ENCODE results near the gene LMCD1.

LMCD1 gene

DNA sequence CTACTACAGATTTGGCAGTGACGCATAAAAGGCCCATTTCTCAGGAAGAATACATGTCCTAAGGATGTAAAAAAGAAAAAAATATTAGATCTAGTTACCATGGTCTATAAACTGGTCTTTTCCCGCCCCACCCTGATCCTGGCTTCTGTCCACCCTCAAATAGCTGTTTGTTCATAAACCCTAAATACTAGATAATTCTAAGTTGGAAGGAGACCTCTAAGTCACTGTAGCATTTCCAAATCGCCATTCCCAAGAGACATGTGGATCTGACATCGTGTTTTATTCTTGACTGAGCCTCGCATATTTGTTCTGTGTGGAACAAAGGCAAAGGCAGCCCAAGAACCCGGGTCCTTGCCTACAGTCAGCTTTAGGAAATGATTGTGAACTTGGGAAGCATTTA lies 49.0 kb downstream of the LMCD1 start:
- no peak for DNase-seq
- intact Hi-C loops (cut with DNase I): no loop called here

DNA sequence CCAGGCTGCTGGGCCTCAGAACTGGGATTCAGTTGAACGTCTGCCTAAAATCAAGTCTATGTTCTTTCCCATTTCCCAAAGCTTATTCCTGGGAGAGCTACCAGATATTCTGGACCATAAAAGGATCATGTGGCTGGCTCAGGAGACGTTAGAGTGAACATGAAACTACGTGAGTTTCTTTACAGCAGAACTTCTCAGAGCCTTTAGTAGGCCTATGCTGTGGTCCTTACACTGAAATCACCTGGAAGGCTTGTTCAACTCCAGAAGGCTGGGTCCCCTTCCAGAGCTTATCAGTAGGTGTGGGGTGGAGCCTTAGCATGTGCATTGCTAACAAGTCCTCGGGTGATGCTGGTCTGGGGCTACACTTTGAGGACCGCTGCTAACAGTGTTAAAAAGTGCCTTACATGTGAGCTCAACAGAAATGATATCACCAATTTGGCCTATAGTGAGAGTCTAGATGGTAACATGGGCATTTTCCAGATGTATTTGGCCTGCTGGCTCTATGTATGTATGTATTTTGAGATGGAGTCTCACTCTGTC lies 50.7 kb downstream of the LMCD1 start:
- DNase-seq: no peak
- intact Hi-C loops (cut with DNase I): no loop called here

DNA sequence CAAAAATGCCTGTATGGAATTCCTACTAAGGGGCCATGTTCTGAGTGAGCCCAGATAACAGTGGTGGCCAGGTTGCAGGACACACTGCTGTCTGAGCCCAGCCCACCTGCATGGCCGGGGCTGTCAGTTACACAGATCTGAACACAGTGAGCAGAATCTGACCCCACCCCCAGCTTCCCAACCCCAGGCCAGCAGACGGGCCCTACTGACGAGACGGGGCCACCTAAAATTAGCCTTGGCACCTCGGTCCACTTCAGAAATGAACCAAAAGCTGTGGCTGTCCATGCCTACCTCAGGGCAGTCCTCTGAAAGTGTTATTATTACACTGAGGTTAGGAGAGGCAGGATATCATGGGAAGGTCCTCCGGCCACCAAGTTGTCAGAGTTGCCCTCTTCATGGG lies 51.8 kb downstream of the LMCD1 start:
- intact Hi-C loops (cut with DNase I): no loop called here
- DNase-seq: no peak

DNA sequence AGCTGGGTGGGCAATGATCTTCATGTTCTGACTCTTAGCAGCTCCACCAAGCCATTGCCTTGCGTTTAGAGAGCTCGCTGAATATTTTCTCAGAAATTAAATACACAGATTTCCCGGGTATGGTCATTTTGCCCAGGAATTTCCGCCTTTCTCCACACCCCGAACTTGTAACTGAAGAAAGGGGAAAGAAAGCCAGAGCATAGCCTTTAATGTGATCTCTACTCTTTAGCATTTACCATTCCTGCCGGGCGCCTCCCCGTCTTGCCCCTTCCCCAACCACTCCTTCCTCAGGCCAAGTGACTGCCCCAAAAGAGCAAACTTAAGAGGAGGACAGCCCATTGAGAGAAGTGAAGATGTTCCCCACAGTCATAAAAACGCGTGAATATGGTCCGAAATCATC lies 53.1 kb downstream of the LMCD1 start:
- no peak for DNase-seq
- intact Hi-C loops (cut with DNase I): no loop called here

DNA sequence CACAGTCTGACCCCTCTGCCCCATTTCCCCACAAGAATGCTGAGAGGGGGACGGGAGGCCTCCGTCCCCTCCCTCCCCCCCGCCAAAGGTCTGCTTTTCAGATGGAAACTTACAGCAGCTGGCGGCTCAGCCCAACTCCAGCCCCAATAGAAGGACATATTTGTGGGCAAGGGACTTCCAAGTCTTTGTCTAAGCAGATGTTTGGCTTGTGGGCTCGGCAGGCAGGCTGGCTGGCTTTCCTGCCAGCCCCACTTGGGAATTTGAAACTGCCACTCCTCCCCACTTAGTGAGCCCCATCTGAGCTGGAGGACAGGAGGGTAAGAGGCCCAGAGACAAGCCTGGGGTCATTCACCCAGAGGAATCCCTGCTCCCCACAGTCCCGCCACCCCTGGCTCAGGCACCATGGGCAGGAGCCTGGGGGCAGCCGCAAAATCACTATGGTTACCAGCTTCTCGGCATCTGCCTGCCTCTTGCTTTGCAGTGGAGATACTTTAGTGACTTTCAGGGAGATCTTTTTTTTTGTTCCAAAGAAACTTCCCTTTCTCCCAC lies 53.6 kb downstream of the LMCD1 start:
- DNase-seq: no peak
- intact Hi-C loops (cut with DNase I): no loop called here

DNA sequence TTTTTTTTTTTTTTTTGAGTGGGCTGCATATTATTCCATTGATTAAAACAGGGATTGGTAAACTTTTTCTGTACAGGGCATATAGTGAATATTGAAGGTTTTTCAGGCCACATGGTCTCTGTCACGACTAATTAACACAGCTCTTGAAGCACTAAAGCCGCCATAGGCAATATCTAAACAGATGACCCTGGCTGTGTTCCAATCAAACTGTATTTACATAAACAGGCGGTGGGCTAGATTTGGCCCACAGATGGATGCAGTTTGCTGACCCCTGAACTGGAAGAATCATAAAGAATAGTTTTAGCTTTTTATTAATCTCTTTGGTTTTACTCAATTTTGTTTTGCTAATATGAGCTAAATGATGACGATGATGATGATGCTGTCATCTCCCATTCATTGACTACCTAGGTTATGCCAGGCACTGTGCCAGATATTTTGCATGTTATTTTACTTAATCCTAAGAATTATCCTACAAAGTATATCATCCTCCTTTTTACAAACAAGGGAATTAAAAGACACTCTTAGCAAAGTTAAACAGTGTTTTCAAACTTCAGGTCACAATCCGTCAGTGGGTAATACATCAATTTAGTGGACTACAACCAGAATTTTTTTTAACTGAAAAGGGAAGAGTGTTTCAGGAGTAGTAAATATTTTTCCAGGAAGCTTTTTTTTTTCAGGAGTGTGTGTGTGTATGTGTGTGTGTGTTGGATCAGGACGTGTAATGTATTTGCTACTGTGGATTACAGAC lies 54.3 kb downstream of the LMCD1 start:
- no peak for DNase-seq
- intact Hi-C loops (cut with DNase I): no loop called here

DNA sequence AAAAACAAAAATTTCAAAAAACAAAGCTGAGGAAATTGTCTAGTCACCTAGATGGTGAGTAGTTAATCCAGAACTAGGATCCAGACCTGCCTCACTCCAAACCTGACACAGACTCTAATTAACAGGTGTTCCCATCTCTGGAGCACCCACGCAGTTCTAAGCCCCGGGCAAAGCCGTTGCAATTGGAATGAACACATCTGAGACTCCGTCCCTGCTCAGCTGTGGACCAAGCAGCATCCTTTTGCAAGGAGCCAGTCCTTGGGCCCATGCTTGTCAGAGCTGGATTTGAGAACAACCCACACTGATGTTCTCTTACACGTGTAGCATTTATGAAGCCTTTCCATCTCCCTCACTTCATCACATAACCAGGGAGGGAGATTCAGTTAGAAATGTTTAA lies 54.8 kb downstream of the LMCD1 start:
- intact Hi-C loops (cut with DNase I): no loop called here
- no peak for DNase-seq

DNA sequence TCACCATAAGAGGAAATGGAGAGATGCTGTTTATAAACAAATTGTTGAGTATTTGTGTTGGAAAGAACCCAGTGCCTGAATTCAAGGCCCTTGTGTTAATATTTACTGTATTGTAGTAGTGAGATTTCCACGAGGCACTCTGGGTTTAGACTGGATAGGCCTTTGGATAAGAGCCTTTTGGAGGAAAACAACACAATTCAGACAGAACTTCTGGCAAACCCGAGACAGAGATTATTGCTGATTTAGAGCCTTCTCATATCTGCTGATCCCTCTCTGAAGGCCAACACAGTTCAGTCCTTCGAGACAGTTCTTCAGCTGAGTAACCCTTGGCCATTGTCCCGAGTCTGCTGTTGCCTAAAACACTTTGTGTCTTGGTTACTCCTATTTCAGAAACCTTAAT lies 55.7 kb downstream of the LMCD1 start:
- intact Hi-C loops (cut with DNase I): no loop called here
- no peak for DNase-seq

DNA sequence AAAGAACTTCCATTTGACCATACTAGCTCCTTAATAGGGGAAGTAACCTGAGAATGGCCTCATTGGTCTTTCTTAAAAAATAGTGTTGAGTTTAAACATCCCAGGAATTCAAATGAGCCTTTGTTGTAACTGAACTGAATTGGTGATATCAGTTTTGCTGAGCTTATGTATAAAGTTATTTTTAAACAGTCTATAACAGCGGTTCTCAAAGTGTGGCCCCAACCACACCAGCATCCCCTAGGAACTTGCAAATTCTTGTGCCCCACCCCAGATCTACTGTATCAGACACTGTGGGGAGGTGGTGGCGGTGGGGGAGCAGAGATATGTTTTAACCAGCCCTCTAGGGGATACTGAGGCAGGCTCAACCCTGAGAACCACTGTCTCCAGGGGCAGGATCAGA lies 57.0 kb downstream of the LMCD1 start:
- DNase-seq: no peak
- intact Hi-C loops (cut with DNase I): no loop called here

DNA sequence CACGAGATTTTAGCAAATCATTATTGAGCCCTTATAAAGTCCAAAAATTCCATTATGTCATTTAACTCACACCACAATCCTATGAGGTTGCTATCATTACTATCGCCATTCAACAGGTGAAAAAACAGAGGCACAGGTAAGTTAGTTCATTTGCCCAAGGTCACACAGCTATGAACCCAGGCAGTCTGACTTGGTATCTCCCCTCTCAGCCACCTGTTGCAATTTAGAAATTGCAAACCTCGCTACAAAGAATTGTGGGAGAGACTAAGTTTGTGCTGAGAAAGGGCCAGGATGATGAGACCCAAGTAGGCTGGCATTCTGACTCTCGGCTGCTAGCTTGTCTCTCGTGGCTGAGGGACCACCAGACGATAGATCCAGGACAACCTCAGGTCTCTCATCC lies 57.7 kb downstream of the LMCD1 start:
- no peak for DNase-seq
- intact Hi-C loops (cut with DNase I): no loop called here

DNA sequence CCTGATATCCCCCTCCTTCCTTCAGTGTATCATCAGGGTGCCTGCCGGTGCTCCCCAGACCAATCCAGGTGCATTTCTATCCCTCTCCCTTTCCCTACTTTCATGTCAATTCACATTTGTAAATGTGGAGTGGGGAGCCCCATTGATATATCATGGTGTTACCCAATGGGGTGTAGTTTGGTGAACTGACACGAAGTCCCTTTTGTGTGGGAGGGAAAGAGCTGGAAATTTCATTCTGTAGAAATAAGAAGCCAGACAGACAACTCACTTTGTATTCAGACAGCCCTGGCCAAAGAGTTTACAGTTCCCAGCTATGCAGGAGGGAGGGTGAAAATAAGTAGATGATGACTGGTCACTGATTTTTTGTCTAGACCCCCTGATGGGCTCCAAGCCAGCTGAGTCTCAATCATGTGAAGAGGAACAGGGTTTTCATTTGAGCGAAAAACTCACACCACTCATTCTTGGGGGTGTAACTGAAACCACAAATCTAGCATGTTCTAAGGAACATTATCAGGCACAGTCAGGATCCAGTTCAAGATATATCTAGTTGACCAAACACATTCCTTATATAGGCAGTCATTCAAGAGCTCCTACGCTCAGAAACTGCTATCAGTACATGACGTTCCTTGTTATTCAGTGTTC lies 58.9 kb downstream of the LMCD1 start:
- intact Hi-C loops (cut with DNase I): no loop called here
- no peak for DNase-seq

DNA sequence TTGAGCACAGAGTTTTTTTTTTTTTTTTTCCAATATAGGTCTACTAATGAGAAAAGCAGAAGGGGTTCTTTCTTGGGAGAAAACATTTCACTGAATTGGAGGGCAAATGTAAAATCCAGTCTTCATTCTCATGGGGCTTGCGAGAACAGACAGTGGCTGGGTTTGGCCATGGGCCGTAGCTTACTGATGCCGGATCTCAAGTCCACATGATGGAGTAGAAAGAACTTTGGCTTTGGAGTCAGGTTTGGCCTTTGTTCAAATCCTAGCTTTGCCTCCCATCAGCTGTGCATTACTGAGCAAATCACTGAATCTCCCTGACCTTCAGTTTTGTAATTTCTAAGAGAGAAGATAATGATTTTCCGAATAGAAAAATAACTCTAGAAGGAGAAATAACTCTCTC lies 59.7 kb downstream of the LMCD1 start:
- intact Hi-C loops (cut with DNase I): no loop called here
- DNase-seq: no peak

DNA sequence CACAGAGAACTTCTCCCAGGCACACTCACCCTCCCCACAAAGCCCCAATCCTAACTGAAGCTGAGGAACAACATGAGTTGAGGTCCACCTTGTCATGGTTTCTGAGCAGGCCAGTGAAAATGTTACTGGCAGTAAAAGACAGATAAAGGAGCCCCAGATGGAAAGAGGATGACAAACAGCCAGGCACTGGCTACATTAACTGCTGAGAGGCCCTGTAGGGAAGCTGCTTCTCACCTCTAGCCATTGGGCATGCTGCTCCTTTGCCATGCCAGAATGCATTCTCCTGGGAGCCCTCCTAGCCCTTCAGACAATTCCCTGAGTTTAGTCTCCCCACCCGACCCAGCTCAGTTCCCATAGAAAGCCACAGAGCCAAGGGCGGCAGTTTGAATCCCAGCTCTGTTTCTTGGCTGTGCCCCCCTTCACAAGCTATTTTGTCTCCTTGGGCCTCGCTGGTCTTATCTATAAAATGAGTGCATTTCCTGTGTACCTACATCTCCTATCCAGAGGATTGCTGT lies 60.5 kb downstream of the LMCD1 start:
- no peak for DNase-seq
- intact Hi-C loops (cut with DNase I): no loop called here

DNA sequence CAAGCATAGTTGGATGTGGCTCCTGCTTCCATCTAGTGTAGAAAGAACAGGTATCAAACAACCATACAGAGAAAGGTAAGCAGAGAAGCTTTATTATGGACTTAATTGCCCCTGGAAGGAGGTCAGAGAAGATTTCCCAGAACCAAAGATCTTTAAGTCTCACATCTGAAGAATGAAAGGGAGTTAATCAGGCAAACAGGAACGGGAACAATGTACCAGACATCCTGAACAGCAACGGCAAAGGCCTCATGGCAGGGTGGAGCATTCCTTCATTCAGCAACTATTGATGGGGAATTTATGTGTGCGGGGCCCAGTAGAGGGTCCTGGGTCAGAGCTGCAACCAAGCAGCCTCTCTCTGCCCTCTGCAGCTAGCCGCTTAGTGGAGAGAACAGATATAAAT lies 61.5 kb downstream of the LMCD1 start:
- intact Hi-C loops (cut with DNase I): no loop called here

DNA sequence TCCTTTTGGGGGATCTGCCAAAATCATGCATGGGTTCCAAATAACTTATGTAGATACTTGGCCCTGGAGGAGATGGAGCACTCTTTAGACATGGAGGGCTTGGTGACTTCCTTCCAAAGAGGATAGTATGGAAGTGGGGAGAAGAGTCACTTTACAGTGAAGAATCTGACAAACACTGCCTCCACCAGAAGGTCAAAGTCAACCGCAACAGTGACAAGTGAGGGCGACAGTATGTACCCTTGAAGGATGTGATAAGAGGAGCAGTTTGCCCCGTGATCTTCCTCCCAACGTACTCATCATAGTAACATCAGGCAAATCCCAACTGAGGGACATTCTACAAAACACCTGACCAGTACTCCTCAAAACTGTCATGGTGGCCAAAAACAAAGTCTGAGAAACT lies 62.0 kb downstream of the LMCD1 start:
- DNase-seq: no peak
- intact Hi-C loops (cut with DNase I): no loop called here

More for the DNA sequence above, 61.5 kb downstream of the LMCD1 start:
- DNase-seq: no peak

DNA sequence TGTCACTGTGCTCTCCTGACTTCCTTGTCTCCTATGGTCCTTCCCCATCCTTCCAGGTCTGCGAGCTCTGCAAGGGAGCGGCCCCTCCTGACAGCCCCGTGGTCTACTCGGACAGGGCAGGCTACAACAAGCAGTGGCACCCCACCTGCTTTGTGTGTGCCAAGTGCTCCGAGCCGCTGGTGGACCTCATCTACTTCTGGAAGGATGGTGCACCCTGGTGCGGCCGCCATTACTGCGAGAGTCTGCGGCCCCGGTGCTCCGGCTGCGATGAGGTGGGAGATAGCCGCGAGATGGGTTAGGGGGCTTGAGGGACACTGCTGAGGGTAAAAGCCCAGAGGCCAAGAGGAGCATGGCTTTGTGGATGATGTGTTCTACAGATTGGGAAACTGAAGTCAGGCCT lies 63.8 kb downstream of the LMCD1 start:
- intact Hi-C loops (cut with DNase I): no loop called here
- no peak for DNase-seq

DNA sequence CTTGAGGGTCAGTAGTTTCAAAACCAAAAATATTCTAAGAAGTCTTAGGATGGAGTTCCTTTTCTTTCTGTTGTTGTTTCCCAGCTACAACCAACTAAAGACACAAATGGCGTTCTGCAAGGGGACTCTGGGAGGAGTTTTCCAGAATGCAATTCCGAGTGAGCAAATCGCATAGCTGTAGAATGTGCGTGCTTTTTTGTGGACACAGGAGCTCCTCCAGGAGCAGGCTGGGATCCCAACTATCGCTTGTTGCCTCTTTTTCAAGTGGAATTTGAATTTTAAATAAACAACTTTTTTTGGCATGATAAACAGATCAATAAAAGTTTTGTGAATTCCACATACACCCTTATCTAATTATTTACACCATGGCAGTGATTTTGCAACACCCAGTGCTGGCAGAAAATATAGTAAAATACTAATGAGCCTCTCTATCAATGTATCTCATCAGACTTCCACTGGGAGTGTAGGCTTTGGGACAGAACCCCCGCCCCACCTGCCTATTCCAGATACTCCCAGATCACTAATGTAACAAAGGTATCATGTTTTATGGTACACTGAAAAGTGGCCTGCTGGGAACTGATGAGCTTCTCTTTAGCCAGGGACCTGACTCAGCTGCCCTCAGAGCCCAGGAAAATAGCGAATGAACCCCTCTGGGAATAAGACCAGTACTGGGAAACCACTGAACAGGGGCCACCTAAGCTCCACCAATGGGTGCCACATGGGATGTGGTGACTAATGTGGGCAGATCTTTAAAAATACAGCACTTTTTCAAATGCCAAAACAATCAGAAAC lies 66.4 kb downstream of the LMCD1 start:
- no peak for DNase-seq
- intact Hi-C loops (cut with DNase I): no loop called here

DNA sequence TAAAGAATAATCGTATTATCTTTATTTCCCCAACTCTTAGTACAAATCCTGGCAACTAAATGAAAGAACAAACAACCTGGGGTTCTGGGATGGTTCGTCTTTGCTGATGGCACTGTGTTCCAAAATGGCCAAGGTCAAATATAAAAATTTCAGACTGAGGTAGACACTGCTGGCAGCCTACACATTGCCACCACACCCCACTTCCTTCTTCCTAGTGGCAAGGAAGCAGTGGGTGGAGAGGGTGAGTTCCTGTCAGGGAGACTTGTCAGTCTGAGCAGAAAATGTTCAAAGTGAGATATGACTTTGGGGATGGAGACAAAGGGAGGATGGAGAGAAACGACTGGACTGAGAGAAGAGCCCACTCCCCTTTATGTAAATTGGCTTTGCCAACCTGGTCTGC lies 69.6 kb downstream of the LMCD1 start:
- intact Hi-C loops (cut with DNase I): no loop called here
- peak in 2 of 42 donors; percentile 11 to 50 for DNase-seq

DNA sequence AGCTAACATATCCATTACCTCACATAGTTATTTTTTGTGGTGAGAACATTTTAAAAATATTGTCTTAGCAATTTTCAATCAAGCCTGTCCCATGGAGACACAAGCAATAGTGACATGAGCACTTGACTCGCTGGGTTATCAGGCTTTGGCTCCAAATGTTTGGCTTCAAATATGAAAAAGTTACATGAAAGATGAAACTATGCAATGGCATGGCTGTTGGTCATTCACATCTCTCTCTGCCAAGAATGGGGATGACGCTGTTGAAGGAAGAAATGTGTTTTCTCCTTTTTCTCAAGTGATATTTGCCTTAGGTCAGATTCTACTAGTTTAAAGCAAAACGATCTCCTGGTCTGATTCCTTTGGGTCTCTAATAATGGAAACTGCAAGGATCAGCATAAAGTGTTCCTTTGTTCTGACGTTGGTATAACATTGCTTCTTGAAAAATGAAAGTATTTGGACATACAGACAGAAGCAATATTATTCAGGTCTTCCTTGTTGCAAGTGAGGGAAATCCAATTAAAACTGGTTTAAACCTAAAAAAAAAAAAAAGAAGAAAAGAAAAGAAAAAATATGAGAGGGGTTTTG lies 71.8 kb downstream of the LMCD1 start:
- intact Hi-C loops (cut with DNase I): no loop called here
- no peak for DNase-seq
